Stimulated activated CD8-positive, alpha-beta memory T cell treated with anti-CD3 and anti-CD28 coated beads, Interleukin-12 subunit alpha, Interleukin-12 subunit beta, amount 100 ng/mL, for 4 hours (primary cell): ENCODE results near the gene TRPM2.
"Not testable (repeated sequence)": the region's sequence is repeated elsewhere in the genome, so short reads cannot be mapped to it uniquely, and the experiment has no call there.

Experiments used
- DNase-seq: peaks from one replicate; pipeline ENCODE4 v3.0.0-alpha.2; 2020; ENCODE audit warnings: low read depth

TRPM2 gene

GRCh38 chr21:44375281-44375651 is 21.8 kb downstream of the TRPM2 start:
- DNase-seq: no peak

- no peak for DNase-seq
Observed at GRCh38 chr21:44375761-44376241, 22.4 kb downstream of the TRPM2 start.

- no peak for DNase-seq
Observed at GRCh38 chr21:44376606-44377005, 23.2 kb downstream of the TRPM2 start.

GRCh38 chr21:44377201-44377921 is 23.9 kb downstream of the TRPM2 start:
- no peak for DNase-seq

GRCh38 chr21:44377922-44378645 is 24.7 kb downstream of the TRPM2 start:
- no peak for DNase-seq

GRCh38 chr21:44378646-44379514 is 25.5 kb downstream of the TRPM2 start:
- DNase-seq: no peak

GRCh38 chr21:44379515-44379848 is 26.1 kb downstream of the TRPM2 start:
- DNase-seq: no peak

GRCh38 chr21:44379991-44380865 is 26.8 kb downstream of the TRPM2 start:
- no peak for DNase-seq

- no peak for DNase-seq
Observed at GRCh38 chr21:44380876-44381275, 27.5 kb downstream of the TRPM2 start.

GRCh38 chr21:44381874-44382273 is 28.5 kb downstream of the TRPM2 start:
- DNase-seq: no peak

- no peak for DNase-seq
Observed at GRCh38 chr21:44382536-44382935, 29.1 kb downstream of the TRPM2 start.

- DNase-seq: no peak
Observed at GRCh38 chr21:44383216-44383615, 29.8 kb downstream of the TRPM2 start.

GRCh38 chr21:44384968-44385367 is 31.5 kb downstream of the TRPM2 start:
- no peak for DNase-seq

- DNase-seq: no peak
Observed at GRCh38 chr21:44389335-44389734, 35.9 kb downstream of the TRPM2 start.

- no peak for DNase-seq
Observed at GRCh38 chr21:44390886-44391285, 37.5 kb downstream of the TRPM2 start.

GRCh38 chr21:44391345-44392091 is 38.1 kb downstream of the TRPM2 start:
- DNase-seq: no peak

- no peak for DNase-seq
Observed at GRCh38 chr21:44392185-44392584, 38.8 kb downstream of the TRPM2 start.

GRCh38 chr21:44392916-44393315 is 39.5 kb downstream of the TRPM2 start:
- no peak for DNase-seq

- DNase-seq: no peak
Observed at GRCh38 chr21:44394733-44395132, 41.3 kb downstream of the TRPM2 start.

- DNase-seq: no peak
Observed at GRCh38 chr21:44395260-44395659, 41.8 kb downstream of the TRPM2 start.

- DNase-seq: not testable (repeated sequence)
Observed at GRCh38 chr21:44396803-44397202, 43.4 kb downstream of the TRPM2 start.
